Mesenchymal stem cell (in vitro differentiated cells and primary cell): Measurements from ENCODE around the gene TAL2.

Experiments used
- DNase-seq: peaks from one replicate; pipeline ENCODE4 v3.0.0-alpha.2; 2013
- H2AFZ ChIP-seq: one replicate; pipeline ENCODE4 v1.6.1; 2013; ENCODE audit warnings: low read depth, mild to moderate bottlenecking, control low read depth, inconsistent platforms, low read length, moderate library complexity
- H2AK5ac ChIP-seq: 2 replicates; pipeline ENCODE4 v1.6.1; 2013; ENCODE audit warnings: low read length, moderate library complexity, mild to moderate bottlenecking, inconsistent platforms; ENCODE audit not compliant: severe bottlenecking
- H2BK120ac ChIP-seq: one replicate; pipeline ENCODE4 v1.6.1; 2013; ENCODE audit warnings: low read depth, mild to moderate bottlenecking, inconsistent platforms, low read length, moderate library complexity
- H2BK12ac ChIP-seq, 2 experiments: one replicate each; pipeline ENCODE4 v1.6.1; 2013; ENCODE audit warnings: inconsistent platforms in 2 of 2, low read length in 2 of 2, mild to moderate bottlenecking in 2 of 2, moderate library complexity in 2 of 2, control low read depth in 1 of 2
- H2BK15ac ChIP-seq: one replicate; pipeline ENCODE4 v1.6.1; 2013; ENCODE audit warnings: mild to moderate bottlenecking, low read depth, inconsistent platforms; ENCODE audit not compliant: poor library complexity, severe bottlenecking
- H2BK5ac ChIP-seq: 2 replicates; pipeline ENCODE4 v1.6.1; 2013; ENCODE audit warnings: low read depth, mild to moderate bottlenecking, low read length, control low read depth, inconsistent platforms; ENCODE audit not compliant: poor library complexity, severe bottlenecking
- H3K14ac ChIP-seq, 2 experiments: one replicate each; pipeline ENCODE4 v1.6.1; 2013; ENCODE audit warnings: inconsistent platforms in 2 of 2, low read length in 2 of 2, control low read depth in 1 of 2, mild to moderate bottlenecking in 1 of 2, moderate library complexity in 1 of 2
- H3K18ac ChIP-seq, 2 experiments: one replicate each; pipeline ENCODE4 v1.6.1; 2013; ENCODE audit warnings: inconsistent platforms in 2 of 2, low read length in 2 of 2, control low read depth in 1 of 2, low read depth in 1 of 2, mild to moderate bottlenecking in 1 of 2
- H3K23ac ChIP-seq, 2 experiments: one replicate each; pipeline ENCODE4 v1.6.1; 2013; ENCODE audit warnings: inconsistent platforms in 2 of 2, low read length in 2 of 2, mild to moderate bottlenecking in 2 of 2, moderate library complexity in 2 of 2, control low read depth in 1 of 2
- H3K27ac ChIP-seq: 2 replicates; pipeline ENCODE4 v1.5.1; 2013; ENCODE audit warnings: mild to moderate bottlenecking, moderate library complexity, low read length, control low read depth, inconsistent platforms; ENCODE audit not compliant: poor library complexity, severe bottlenecking
- H3K27me3 ChIP-seq, 2 experiments: 2 replicates each; pipeline versions ENCODE4 v1.6.1 to v1.7.0; 2013; ENCODE audit warnings: low read length in 2 of 2, mild to moderate bottlenecking in 2 of 2, moderate library complexity in 2 of 2, control low read depth in 1 of 2, inconsistent platforms in 1 of 2; ENCODE audit not compliant: control insufficient read depth in 1 of 2, insufficient read depth in 1 of 2
- H3K36me3 ChIP-seq, 2 experiments: 2 replicates each; pipeline versions ENCODE4 v1.6.1 to v1.7.0; 2013; ENCODE audit warnings: low read length in 2 of 2, control low read depth in 1 of 2, inconsistent platforms in 1 of 2, low read depth in 1 of 2, mild to moderate bottlenecking in 1 of 2; ENCODE audit not compliant: insufficient read depth in 2 of 2, control insufficient read depth in 1 of 2
- H3K4ac ChIP-seq, 2 experiments: one replicate each; pipeline ENCODE4 v1.6.1; 2013; ENCODE audit warnings: inconsistent platforms in 2 of 2, low read length in 2 of 2, mild to moderate bottlenecking in 2 of 2, moderate library complexity in 2 of 2, control low read depth in 1 of 2, low read depth in 1 of 2
- H3K4me1 ChIP-seq: 2 replicates; pipeline ENCODE4 v1.6.1; 2013; ENCODE audit warnings: low read depth, low read length, control low read depth; ENCODE audit not compliant: control insufficient read depth, insufficient read depth
- H3K4me2 ChIP-seq: 2 replicates; pipeline ENCODE4 v1.6.1; 2013; ENCODE audit warnings: low read length, mild to moderate bottlenecking, inconsistent platforms; ENCODE audit not compliant: poor library complexity, severe bottlenecking
- H3K4me3 ChIP-seq, 2 experiments: 2 replicates each; pipeline versions ENCODE4 v1.5.1 to v1.7.0; 2013; ENCODE audit warnings: low read length in 2 of 2, mild to moderate bottlenecking in 2 of 2, control low read depth in 1 of 2, low read depth in 1 of 2; ENCODE audit not compliant: insufficient read depth in 1 of 2
- H3K79me1 ChIP-seq: replicated peaks from 2 replicates; pipeline ENCODE4 v1.6.1; 2013; ENCODE audit warnings: mild to moderate bottlenecking, control low read depth, low read length, inconsistent platforms; ENCODE audit not compliant: poor library complexity, severe bottlenecking
- H3K9ac ChIP-seq: 2 replicates; pipeline ENCODE4 v1.7.0; 2013; ENCODE audit warnings: mild to moderate bottlenecking, low read length, moderate library complexity
- H3K9me3 ChIP-seq: 2 replicates; pipeline ENCODE4 v1.7.0; 2013; ENCODE audit warnings: mild to moderate bottlenecking, low read length; ENCODE audit not compliant: control insufficient read depth
- H4K8ac ChIP-seq: one replicate; pipeline ENCODE4 v1.6.1; 2013; ENCODE audit warnings: inconsistent platforms, mild to moderate bottlenecking, low read length, moderate library complexity
- H4K91ac ChIP-seq: one replicate; pipeline ENCODE4 v1.6.1; 2013; ENCODE audit warnings: mild to moderate bottlenecking, low read length, inconsistent platforms
- WGBS: methylation state at CpG from one replicate; pipeline ENCODE4 v1.1.7; 2013; ENCODE audit warnings: mixed read lengths; 5-methylcytosine and 5-hydroxymethylcytosine counted together

The TAL2 gene

GRCh38 chr9:105643795-105644194, 18.5 kb upstream of the TAL2 start:
- Histone ChIP-seq H2BK120ac (no peak overlapping the region), H3K4ac (no peak overlapping the region), H3K9ac (no peak overlapping the region), H3K79me1 (no peaks in the 10 kb centered on the region), H3K36me3 (peaks cover 0 to 5% of the 10 kb centered on the region in 2 experiments), H3K23ac (no peak overlapping the region), H3K4me2 (no peak overlapping the region), H3K9me3 (no peaks in the 10 kb centered on the region), H2BK15ac (no peak overlapping the region), H2BK5ac (no peak overlapping the region), H4K91ac (no peak overlapping the region), H3K4me1 (no peaks in the 10 kb centered on the region), H2AFZ (no peak overlapping the region), H3K18ac (no peak overlapping the region), H3K27me3 (no peaks in the 10 kb centered on the region), H3K4me3 (no peak overlapping the region), H3K27ac (no peak overlapping the region), H2BK12ac (no peak overlapping the region), H4K8ac (no peak overlapping the region), H2AK5ac (no peak overlapping the region), H3K14ac (no peak overlapping the region)
- no peak for DNase-seq

DNA sequence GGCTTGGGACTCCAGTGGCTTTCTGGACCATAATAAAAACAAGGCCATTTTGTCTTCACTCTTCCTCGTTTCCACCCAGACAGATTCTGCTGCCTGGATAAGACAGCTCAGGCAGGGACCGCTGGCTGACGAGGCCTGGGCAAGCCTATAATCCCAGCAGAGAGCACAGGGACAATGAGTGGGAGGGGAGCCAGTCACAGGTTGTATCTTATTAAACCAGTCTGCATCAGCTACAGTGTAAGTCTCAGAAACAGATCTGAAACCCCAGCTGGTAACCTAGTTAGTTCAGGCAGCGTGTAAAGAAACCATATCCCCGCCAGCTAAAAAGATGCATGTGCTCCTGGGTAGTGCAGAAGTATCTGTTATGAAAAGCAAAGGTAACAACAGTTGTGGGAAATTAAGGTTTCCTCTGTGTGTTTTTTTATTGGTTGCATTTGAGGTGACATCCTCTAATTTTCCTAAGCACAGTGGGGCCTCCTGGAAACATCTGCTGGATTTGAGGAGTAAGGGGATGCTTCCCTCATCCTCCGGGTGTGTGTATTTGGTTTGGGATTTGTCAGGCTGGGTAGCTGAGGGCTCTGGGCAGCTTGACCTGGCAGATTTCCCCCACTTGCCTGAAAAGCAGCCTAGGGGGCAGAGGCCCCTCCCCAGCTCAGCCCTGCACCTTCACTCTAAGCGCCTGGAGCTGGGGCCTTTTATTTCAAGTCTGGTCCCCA, 15.2 kb upstream of the TAL2 start:
- no peak for DNase-seq
- Histone ChIP-seq H3K23ac (no peak overlapping the region), H3K36me3 (no peaks in the 10 kb centered on the region), H3K27me3 (no peaks in the 10 kb centered on the region), H4K8ac (peak overlapping the region; percentile 19), H2AFZ (no peak overlapping the region), H2BK12ac (no peak overlapping the region), H3K14ac (no peak overlapping the region), H3K9me3 (no peaks in the 10 kb centered on the region), H3K4ac (no peak overlapping the region), H2AK5ac (no peak overlapping the region), H3K27ac (no peak overlapping the region), H4K91ac (no peak overlapping the region), H3K4me3 (no peak overlapping the region), H3K4me1 (no peaks in the 10 kb centered on the region), H3K9ac (no peak overlapping the region), H3K4me2 (no peak overlapping the region), H2BK120ac (no peak overlapping the region), H3K18ac (no peak overlapping the region), H2BK15ac (no peak overlapping the region), H3K79me1 (no peaks in the 10 kb centered on the region), H2BK5ac (no peak overlapping the region)
- 85% methylated on average over 7 of the region's 7 CpGs for WGBS

DNA sequence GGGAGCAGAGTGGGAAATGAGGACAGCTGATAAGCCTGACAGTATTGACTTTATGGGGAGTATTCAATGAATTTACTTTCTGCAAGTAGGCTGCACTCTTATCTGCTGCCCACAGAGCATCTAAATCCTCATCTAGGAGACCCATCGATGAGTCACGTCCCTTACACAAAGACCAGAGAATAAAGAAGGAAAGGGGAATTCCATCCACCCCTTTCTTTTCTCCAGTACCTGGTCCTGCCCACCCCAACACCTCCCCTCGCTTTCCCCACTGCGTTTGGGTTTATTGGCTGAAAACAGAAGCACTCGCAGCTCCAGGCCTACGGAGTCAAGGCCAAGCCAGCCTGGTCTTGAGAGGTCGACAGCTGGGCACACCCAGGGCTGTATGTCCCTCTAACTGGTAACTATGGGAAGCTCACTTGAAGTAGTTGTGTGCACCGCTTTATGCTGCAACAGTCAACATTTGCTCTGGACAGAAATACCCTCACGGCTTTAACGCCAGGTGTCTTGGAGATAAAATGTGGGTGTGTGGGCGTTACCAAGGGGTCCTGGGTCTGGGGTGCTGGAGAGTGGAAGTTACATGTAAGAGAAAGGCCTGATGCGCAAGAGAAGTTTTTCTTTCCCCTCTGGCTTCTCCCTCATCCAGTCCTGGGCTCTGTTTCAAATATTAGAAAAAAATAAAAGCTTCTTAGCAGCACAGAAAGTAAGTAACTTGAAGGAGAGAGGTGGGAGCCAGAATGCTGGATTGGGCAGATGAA, 14.5 kb upstream of the TAL2 start:
- no peak overlapping the region for H3K14ac ChIP-seq

DNA sequence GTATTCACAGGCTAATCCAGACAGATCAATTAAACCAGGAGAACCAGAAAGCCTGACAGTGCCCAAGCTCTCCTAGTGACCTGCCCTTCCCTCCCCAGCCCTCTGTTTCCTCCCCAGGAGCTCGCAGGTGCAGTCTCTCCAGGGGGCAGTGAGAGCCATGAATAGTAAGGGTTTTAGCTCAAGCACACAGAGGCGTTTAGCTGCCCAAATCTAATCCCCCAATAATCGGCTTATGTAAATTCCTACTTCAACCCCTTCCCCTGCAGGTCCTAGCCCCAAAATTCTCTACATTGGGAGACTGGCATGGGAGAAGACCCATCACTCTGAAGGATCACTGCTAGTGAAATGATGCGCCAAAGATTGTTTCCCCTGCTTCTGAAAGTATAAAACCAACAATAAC, 10.5 kb upstream of the TAL2 start:
- no peak for DNase-seq
- no peak overlapping the region for H3K27ac ChIP-seq
- H3K4me2 ChIP-seq, result no peak overlapping the region
- H2BK120ac ChIP-seq, result no peak overlapping the region
- no peak overlapping the region for H4K91ac ChIP-seq
- H2AK5ac ChIP-seq, result no peak overlapping the region
- H3K9me3 ChIP-seq, result no peaks in the 10 kb centered on the region
- H3K79me1 ChIP-seq, result no peaks in the 10 kb centered on the region
- no peaks in the 10 kb centered on the region for H3K36me3 ChIP-seq
- H2BK5ac ChIP-seq, result no peak overlapping the region
- H3K18ac ChIP-seq, result no peak overlapping the region
- H2AFZ ChIP-seq, result no peak overlapping the region
- H3K27me3 ChIP-seq, result peaks cover 16 to 20% of the 10 kb centered on the region in 2 experiments
- 63% methylated on average over 4 of the region's 4 CpGs for WGBS
- H2BK15ac ChIP-seq, result no peak overlapping the region
- H4K8ac ChIP-seq, result no peak overlapping the region
- H3K4me3 ChIP-seq, result no peak overlapping the region
- H3K14ac ChIP-seq, result no peak overlapping the region
- H2BK12ac ChIP-seq, result no peak overlapping the region
- no peak overlapping the region for H3K9ac ChIP-seq
- H3K23ac ChIP-seq, result no peak overlapping the region
- H3K4me1 ChIP-seq, result peaks cover 9% of the 10 kb centered on the region
- no peak overlapping the region for H3K4ac ChIP-seq

More for the DNA sequence above, 14.5 kb upstream of the TAL2 start:
- Histone ChIP-seq H3K79me1 (no peaks in the 10 kb centered on the region), H2BK120ac (no peak overlapping the region), H3K4ac (no peak overlapping the region), H4K91ac (no peak overlapping the region), H3K36me3 (no peaks in the 10 kb centered on the region), H3K4me1 (no peaks in the 10 kb centered on the region), H3K18ac (no peak overlapping the region), H3K23ac (no peak overlapping the region), H3K9ac (no peak overlapping the region), H3K4me2 (no peak overlapping the region), H3K4me3 (no peak overlapping the region), H4K8ac (no peak overlapping the region), H3K27me3 (no peaks in the 10 kb centered on the region), H2BK12ac (no peak overlapping the region), H2AFZ (no peak overlapping the region), H2BK15ac (no peak overlapping the region), H2AK5ac (no peak overlapping the region), H3K27ac (no peak overlapping the region), H2BK5ac (no peak overlapping the region), H3K9me3 (no peaks in the 10 kb centered on the region)
- WGBS, result 66% methylated on average over 11 of the region's 12 CpGs
- DNase-seq, result no peak
